Activated T-helper 1 cell treated with anti-CD3 and anti-CD28 coated beads, Interleukin-2, amount 50 U/mL, for 16 hours (primary cell): Measurements from ENCODE around the gene RHOD.

Experiments
- DNase-seq, 2 donors: peaks; one replicate each; pipeline ENCODE4 v3.0.0-alpha.2; 2020; ENCODE audit warnings: low read depth in 1 of 2, low spot score in 1 of 2

Gene RHOD

GRCh38 chr11:67031791-67032561 lies 24.7 kb upstream of the RHOD start:
- DNase-seq: no peak

GRCh38 chr11:67032830-67033551 lies 23.7 kb upstream of the RHOD start:
- no peak for DNase-seq

GRCh38 chr11:67033661-67034166 lies 22.9 kb upstream of the RHOD start:
- no peak for DNase-seq

GRCh38 chr11:67034350-67034749 lies 22.3 kb upstream of the RHOD start:
- DNase-seq: no peak

- no peak for DNase-seq
Observed at GRCh38 chr11:67040147-67040546, 16.5 kb upstream of the RHOD start.

GRCh38 chr11:67041602-67042001 lies 15.0 kb upstream of the RHOD start:
- DNase-seq: no peak

GRCh38 chr11:67043572-67044349 lies 12.9 kb upstream of the RHOD start:
- DNase-seq: no peak

- DNase-seq: no peak
Observed at GRCh38 chr11:67044496-67044895, 12.2 kb upstream of the RHOD start.

- DNase-seq: no peak
Observed at GRCh38 chr11:67045314-67045713, 11.3 kb upstream of the RHOD start.

- no peak for DNase-seq
Observed at GRCh38 chr11:67048515-67049130, 8.0 kb upstream of the RHOD start.

- DNase-seq: no peak
Observed at GRCh38 chr11:67050139-67050538, 6.5 kb upstream of the RHOD start.

GRCh38 chr11:67051180-67051893 lies 5.3 kb upstream of the RHOD start:
- DNase-seq: no peak

- no peak for DNase-seq
Observed at GRCh38 chr11:67051945-67052488, 4.6 kb upstream of the RHOD start.

- DNase-seq: no peak
Observed at GRCh38 chr11:67052891-67053290, 3.8 kb upstream of the RHOD start.

- no peak for DNase-seq
Observed at GRCh38 chr11:67053896-67054329, 2.7 kb upstream of the RHOD start.

GRCh38 chr11:67054346-67054835 lies 2.3 kb upstream of the RHOD start:
- DNase-seq: no peak

GRCh38 chr11:67054836-67055523 lies 1.7 kb upstream of the RHOD start:
- DNase-seq: no peak

GRCh38 chr11:67055812-67056211 lies 835 bp upstream of the RHOD start:
- no peak for DNase-seq

- DNase-seq: no peak
Observed at GRCh38 chr11:67057205-67057672, 592 bp downstream of the RHOD start.
